Globus pallidus (tissue), 1 donor: ENCODE data around the gene PTPRQ.

Source experiments
- DNase-seq: peaks from one replicate; pipeline ENCODE4 v3.0.0-alpha.2; 2015; ENCODE audit warnings: low spot score

The PTPRQ gene

GRCh38 chr12:80565271-80565670 is 121.2 kb downstream of the PTPRQ start:
- no peak for DNase-seq

- DNase-seq: no peak
Observed at GRCh38 chr12:80567401-80567800, 123.4 kb downstream of the PTPRQ start.

GRCh38 chr12:80576641-80577418 is 132.8 kb downstream of the PTPRQ start:
- DNase-seq: no peak

GRCh38 chr12:80580254-80580653 is 136.2 kb downstream of the PTPRQ start:
- no peak for DNase-seq

GRCh38 chr12:80581783-80582182 is 137.7 kb downstream of the PTPRQ start:
- no peak for DNase-seq

- DNase-seq: no peak
Observed at GRCh38 chr12:80582431-80582830, 138.4 kb downstream of the PTPRQ start.

- DNase-seq: no peak
Observed at GRCh38 chr12:80589077-80589476, 145.0 kb downstream of the PTPRQ start.

- DNase-seq: no peak
Observed at GRCh38 chr12:80590085-80590484, 146.1 kb downstream of the PTPRQ start.

- DNase-seq: no peak
Observed at GRCh38 chr12:80593766-80594165, 149.7 kb downstream of the PTPRQ start.

- no peak for DNase-seq
Observed at GRCh38 chr12:80596509-80596908, 152.5 kb downstream of the PTPRQ start.

- DNase-seq: no peak
Observed at GRCh38 chr12:80598004-80598606, 154.1 kb downstream of the PTPRQ start.

GRCh38 chr12:80602455-80602854 is 158.4 kb downstream of the PTPRQ start:
- DNase-seq: no peak

- no peak for DNase-seq
Observed at GRCh38 chr12:80607361-80608135, 163.5 kb downstream of the PTPRQ start.

- no peak for DNase-seq
Observed at GRCh38 chr12:80617733-80618132, 173.7 kb downstream of the PTPRQ start.

GRCh38 chr12:80620281-80620680 is 176.2 kb downstream of the PTPRQ start:
- no peak for DNase-seq

GRCh38 chr12:80622271-80622670 is 178.2 kb downstream of the PTPRQ start:
- no peak for DNase-seq

- no peak for DNase-seq
Observed at GRCh38 chr12:80625051-80625450, 181.0 kb downstream of the PTPRQ start.

- DNase-seq: no peak
Observed at GRCh38 chr12:80625901-80626300, 181.9 kb downstream of the PTPRQ start.

- DNase-seq: no peak
Observed at GRCh38 chr12:80627782-80628181, 183.7 kb downstream of the PTPRQ start.

GRCh38 chr12:80632835-80633234 is 188.8 kb downstream of the PTPRQ start:
- peak; percentile 25 for DNase-seq

- DNase-seq: no peak
Observed at GRCh38 chr12:80634903-80635302, 190.9 kb downstream of the PTPRQ start.

- no peak for DNase-seq
Observed at GRCh38 chr12:80636832-80637231, 192.8 kb downstream of the PTPRQ start.

GRCh38 chr12:80641936-80642335 is 197.9 kb downstream of the PTPRQ start:
- DNase-seq: no peak
